DMS53 treated with DMSO at 0.1 percent for 48 hours (cell line): Measurements from ENCODE around the gene CMTM7.

Experiments
- DNase-seq: peaks from one replicate; lab custom pipeline; 2025; ENCODE audit not compliant: unreplicated experiment; lab: John Stamatoyannopoulos, UW

CMTM7 gene

DNA sequence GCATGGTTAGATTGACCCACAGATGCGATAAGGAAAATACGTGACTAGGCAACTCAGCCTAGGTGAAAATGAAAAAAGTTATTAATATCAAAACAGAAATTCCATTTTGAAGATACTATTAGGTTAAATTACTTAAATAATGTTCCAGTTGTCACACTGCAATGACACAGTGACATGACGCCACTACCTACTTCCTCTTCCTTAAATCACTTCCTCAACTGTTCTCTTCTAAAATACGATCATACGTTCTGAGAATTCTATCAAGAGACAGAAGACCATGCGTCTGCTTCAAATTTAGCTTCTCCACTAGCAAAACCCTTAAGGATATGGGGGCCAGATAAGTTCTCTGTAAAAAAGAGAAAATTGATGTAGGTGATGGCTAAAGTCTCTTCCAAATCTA lies 92.8 kb downstream of the CMTM7 start:
- no peak for DNase-seq

DNA sequence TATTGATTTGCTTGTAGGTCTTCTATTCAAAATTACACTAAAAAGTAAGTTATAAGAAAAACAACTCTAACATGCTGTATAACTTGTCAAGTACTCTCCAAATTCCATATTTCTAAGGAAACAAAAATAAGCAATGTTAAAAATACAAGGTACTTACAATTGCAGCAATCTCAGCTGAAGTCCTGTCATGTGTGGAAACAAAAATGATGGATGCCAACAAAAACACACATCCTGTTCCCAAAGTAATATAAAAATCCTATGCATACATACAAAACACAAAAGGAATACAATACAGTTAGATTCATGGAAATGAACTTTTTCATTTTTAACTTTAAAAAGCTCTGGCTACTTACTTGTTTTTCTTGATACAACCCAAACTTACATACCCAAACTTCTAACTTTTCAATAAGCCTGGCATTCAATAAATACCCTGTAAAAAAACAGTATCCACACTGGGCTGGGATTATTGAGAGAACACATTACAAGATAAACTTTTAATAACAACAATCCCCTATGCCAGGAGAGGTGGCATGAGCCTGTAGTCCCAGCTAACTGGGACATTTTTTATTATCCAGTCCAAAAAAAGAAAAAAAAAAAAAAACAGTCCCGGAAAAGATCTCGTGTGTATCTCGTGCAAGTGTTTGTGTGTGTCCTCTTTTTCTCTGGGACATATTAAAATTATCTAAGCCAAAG lies 96.3 kb downstream of the CMTM7 start:
- DNase-seq = no peak

DNA sequence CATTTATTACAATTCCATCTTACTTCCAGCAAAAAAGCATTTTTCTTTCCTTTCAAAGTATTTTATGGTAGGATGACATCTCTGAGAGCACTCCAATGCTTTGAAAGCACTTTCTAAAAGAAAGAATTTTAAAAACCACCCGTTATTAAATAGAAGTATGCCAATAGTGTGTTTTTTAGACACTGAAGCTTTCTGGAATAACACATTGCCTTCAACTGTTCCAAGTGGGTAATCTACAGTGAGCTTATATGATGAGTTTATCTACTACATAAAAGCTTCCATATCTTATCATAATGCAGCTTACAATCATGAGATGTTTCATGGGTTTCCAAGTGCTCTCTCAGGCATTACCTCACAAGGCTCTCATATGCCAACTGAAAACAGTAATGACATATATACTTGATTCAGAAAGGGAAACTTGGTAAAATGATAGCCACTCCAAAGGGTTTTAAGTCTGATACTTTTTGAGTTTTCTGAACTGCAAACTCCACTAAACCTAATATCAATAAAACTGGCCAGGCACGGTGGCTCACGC lies 96.9 kb downstream of the CMTM7 start:
- DNase-seq = no peak

GRCh38 chr3:32492684-32493436 lies 101.2 kb downstream of the CMTM7 start:
- DNase-seq = no peak

DNA sequence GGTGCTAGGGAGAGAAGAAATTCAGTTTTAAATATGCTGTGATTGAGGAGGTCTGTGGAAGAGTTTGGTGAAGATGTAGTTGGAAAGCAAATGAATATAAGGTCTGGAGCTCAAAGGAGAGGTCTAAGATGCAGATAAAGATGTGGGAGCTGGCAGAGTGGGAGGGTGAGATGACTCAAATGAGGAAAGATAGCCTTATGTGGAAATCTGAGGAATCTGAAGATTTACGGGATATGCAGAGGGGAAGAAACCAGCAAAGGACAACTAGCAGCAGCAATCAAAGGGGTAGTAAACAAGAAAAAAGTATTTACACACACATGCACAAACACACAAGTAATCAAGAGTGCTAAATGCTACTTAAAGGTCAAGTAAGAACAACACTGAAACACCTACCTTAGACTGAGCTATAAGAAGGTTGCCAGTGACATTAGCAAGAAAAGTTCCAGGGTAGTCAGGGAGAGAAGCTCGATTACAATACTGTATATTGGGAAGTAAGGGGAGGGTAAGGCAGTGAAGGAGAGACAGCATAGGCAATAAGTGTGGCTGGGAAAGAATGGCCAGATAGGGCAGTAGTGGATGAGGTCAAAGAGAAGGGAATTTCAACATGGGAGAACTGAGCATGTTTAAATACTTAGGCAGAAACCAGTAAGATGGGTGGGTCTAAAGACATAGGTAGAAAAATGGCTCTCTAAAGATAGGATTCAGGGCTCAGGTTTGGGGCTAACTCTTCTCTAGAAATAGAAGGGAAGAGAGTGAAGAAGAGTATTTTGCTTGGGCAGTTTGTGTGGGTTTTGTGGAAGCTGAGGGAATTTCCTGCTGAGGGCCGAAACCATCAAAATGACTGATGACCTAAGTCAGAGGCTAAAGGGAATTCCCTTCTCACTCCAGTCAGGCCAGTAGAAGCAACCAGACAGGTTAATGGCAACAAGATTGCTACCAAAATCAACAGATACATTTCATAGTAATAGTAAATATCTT lies 102.1 kb downstream of the CMTM7 start:
- DNase-seq = no peak

- DNase-seq = no peak
These were observed 103.4 kb downstream of the CMTM7 start for GRCh38 chr3:32495085-32495484.

DNA sequence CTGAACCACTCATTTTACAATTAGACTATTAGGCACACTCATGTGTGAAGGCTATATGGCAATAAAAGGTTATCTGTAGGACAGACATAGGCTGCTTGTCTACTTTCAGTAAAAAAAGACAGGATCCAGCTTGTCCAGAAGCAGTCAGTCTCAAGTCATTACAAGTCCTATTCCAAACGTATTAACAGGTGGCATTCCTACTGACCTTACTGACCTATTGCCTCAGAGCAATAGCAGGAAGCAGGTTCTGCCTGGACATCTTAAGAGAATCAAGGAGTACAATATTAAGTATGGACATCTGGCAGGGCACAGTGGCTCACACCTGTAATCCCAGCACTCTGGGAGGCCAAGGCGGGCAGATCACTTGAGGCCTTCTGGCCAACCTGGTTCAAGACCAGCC lies 104.0 kb downstream of the CMTM7 start:
- DNase-seq = no peak

DNA sequence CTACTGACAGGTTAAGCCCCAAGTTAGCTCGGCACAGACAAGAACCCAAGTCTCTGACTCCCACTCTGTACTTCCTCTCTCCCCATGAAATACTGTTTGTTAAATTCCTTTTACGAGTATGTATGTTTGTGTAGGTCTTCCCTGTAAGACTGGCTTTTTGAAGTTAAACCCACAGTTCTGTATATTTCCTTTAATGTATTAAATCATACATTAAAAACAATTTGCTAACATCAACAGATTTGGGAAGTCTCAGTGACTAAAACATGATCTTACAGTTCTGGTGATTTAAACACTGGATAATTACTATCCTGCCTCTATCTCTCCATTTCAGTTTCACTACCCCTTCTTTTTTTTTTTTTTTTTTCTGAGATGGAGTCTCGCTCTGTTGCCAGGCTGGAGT lies 106.6 kb downstream of the CMTM7 start:
- DNase-seq = no peak

GRCh38 chr3:32498992-32499391 lies 107.3 kb downstream of the CMTM7 start:
- DNase-seq = no peak

DNA sequence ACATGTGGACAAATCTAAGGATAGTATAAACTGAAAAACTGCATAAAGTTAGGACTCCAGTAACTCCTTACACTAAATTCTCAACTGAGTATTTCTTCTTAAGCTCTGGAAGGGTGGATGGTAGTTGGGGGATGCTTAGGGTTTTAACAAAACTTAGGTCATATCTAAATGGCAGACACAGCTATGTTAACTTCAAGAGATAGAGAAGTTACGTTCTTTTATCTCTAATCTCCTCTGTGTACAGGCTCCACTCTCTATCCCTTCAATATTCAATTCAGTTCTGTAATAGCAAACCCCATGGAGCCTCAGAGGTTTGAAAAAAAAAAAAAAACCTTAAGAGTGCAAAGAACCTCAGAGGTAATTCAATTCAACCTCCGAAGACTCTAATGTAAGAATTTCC lies 107.9 kb downstream of the CMTM7 start:
- no peak for DNase-seq

- DNase-seq = no peak
These were observed 108.6 kb downstream of the CMTM7 start for GRCh38 chr3:32500231-32500630.

- no peak for DNase-seq
These were observed 109.5 kb downstream of the CMTM7 start for GRCh38 chr3:32500880-32501782.

- DNase-seq = no peak
These were observed 110.1 kb downstream of the CMTM7 start for GRCh38 chr3:32501783-32502117.

GRCh38 chr3:32502118-32502945 lies 110.7 kb downstream of the CMTM7 start, which contains the start of gene CMTM6:
Gene CMTM6, minus strand, starts transcription at chr3:32502852. Its CDS starts 107 bp downstream, at chr3:32502745.
- DNase-seq = peak; percentile 8

- DNase-seq = no peak
These were observed 111.3 kb downstream of the CMTM7 start for GRCh38 chr3:32502946-32503286.
